Ishikawa (cell line): ENCODE data around the gene CLN6.

ENCODE experiments used
- CEBPB ChIP-seq: IDR thresholded peaks from 2 replicates; pipeline ENCODE4 v1.6.1; 2012
- CREB1 ChIP-seq: IDR thresholded peaks from 2 replicates; pipeline ENCODE4 v1.6.1; 2012; ENCODE audit warnings: low read depth
- EGR1 ChIP-seq: IDR thresholded peaks from 2 replicates; pipeline ENCODE4 v1.6.1; 2012
- EP300 ChIP-seq: IDR thresholded peaks from 2 replicates; pipeline ENCODE4 v1.6.1; 2012; ENCODE audit warnings: borderline replicate concordance
- FOXM1 ChIP-seq: IDR thresholded peaks from 2 replicates; pipeline ENCODE4 v1.6.1; 2012; ENCODE audit warnings: low read depth, borderline replicate concordance
- MAX ChIP-seq: IDR thresholded peaks from 2 replicates; pipeline ENCODE4 v1.6.1; 2012
- NFIC ChIP-seq: IDR thresholded peaks from 2 replicates; pipeline ENCODE4 v1.6.1; 2012
- RAD21 ChIP-seq: IDR thresholded peaks from 2 replicates; pipeline ENCODE4 v1.6.1; 2012; ENCODE audit warnings: low read depth
- TAF1 ChIP-seq: IDR thresholded peaks from 2 replicates; pipeline ENCODE4 v1.6.1; 2012; ENCODE audit warnings: low read depth, mild to moderate bottlenecking
- TCF12 ChIP-seq: IDR thresholded peaks from 2 replicates; pipeline ENCODE4 v1.6.1; 2012; ENCODE audit warnings: low read depth
- TEAD4 ChIP-seq: IDR thresholded peaks from 2 replicates; pipeline ENCODE4 v1.6.1; 2012
- USF1 ChIP-seq: IDR thresholded peaks from 2 replicates; pipeline ENCODE4 v1.6.1; 2012
- YY1 ChIP-seq: IDR thresholded peaks from 2 replicates; pipeline ENCODE4 v1.6.1; 2012; ENCODE audit warnings: low read depth
- ZBTB7A ChIP-seq: IDR thresholded peaks from 2 replicates; pipeline ENCODE4 v1.6.1; 2012; ENCODE audit warnings: low read depth
- TF ChIP-seq, protein P1 (sequence below): IDR thresholded peaks from 2 replicates; pipeline ENCODE4 v1.6.1; 2012; ENCODE audit warnings: low read depth, mild to moderate bottlenecking

The CLN6 gene

GRCh38 chr15:68262514-68263356, 33.2 kb upstream of the CLN6 start:
- no peak for TF ChIP-seq NFIC

DNA sequence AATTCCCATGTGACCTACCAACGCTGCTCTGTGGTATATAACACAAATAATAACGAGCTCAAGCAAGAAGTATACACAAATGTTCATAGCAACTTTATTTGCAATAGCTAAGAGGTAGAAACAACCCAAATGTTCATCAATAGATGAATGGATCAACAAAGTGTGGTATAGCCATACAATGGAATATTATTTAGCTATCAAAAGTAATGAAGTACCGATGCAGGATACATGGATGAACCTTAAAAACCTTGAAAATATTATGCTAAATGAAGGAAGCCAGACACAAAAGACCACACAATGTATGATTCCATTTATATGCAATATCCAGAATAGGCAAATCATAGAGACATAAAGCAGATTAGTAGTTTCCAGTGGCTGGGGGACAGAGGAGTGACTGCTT, 32.5 kb upstream of the CLN6 start:
- TF ChIP-seq NFIC (no peak), CREB1 (no peak), TEAD4 (no peak), EP300 (no peak), ZBTB7A (no peak), TAF1 (no peak), RAD21 (no peak), EGR1 (no peak), USF1 (no peak), YY1 (no peak), TCF12 (no peak), FOXM1 (no peak), CEBPB (no peak), MAX (no peak)
- TF ChIP-seq, protein P1, sequence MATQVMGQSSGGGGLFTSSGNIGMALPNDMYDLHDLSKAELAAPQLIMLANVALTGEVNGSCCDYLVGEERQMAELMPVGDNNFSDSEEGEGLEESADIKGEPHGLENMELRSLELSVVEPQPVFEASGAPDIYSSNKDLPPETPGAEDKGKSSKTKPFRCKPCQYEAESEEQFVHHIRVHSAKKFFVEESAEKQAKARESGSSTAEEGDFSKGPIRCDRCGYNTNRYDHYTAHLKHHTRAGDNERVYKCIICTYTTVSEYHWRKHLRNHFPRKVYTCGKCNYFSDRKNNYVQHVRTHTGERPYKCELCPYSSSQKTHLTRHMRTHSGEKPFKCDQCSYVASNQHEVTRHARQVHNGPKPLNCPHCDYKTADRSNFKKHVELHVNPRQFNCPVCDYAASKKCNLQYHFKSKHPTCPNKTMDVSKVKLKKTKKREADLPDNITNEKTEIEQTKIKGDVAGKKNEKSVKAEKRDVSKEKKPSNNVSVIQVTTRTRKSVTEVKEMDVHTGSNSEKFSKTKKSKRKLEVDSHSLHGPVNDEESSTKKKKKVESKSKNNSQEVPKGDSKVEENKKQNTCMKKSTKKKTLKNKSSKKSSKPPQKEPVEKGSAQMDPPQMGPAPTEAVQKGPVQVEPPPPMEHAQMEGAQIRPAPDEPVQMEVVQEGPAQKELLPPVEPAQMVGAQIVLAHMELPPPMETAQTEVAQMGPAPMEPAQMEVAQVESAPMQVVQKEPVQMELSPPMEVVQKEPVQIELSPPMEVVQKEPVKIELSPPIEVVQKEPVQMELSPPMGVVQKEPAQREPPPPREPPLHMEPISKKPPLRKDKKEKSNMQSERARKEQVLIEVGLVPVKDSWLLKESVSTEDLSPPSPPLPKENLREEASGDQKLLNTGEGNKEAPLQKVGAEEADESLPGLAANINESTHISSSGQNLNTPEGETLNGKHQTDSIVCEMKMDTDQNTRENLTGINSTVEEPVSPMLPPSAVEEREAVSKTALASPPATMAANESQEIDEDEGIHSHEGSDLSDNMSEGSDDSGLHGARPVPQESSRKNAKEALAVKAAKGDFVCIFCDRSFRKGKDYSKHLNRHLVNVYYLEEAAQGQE: no peak

GRCh38 chr15:68261241-68261640, 31.7 kb upstream of the CLN6 start:
- TF ChIP-seq FOXM1: no peak
- TF ChIP-seq CEBPB: no peak
- no peak for TF ChIP-seq TCF12

DNA sequence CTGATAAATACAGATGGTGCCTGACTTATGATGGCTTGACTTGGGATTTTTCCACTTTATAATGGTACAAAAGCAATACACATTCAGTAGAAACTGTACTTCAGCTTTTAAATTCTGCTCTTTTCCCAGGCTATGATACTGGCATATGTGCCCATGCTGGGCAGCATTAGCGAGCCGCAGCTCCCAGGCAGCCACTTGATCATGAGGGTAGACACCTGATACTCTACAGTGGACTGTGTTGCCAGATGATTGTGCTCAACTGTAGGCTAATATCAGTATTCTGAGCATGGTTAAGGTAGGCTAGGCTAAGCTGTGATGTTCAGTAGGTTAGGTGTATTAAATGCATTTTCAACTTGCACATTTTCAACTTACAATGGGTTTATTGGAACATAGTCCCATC, 30.4 kb upstream of the CLN6 start:
- TF ChIP-seq FOXM1: no peak
- TF ChIP-seq CEBPB: no peak
- no peak for TF ChIP-seq CREB1
- no peak for TF ChIP-seq TAF1
- TF ChIP-seq NFIC: no peak

DNA sequence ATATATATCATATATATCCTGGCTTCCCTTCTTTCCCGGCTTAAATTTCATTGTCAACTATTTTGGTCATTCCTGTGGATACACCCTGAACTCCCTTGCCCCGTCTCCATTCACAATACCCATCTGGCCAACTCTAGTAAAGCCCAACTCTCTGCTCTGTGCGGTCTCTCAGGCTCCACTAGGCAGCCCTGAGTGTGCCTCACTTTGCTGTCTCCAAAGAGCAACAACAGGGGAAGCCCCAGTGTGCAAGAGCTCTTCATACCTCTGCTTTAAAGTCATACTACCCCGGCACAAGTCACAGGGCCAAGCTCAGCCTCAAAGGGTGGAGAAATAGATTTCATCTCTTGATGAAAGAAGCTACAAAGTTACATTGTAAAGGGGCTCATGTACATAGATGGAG, 29.2 kb upstream of the CLN6 start:
- no peak for TF ChIP-seq EGR1
- TF ChIP-seq CREB1: no peak
- TF ChIP-seq USF1: no peak
- no peak for TF ChIP-seq CEBPB
- no peak for TF ChIP-seq TEAD4
- TF ChIP-seq, protein P1: no peak
- no peak for TF ChIP-seq FOXM1
- no peak for TF ChIP-seq NFIC
- no peak for TF ChIP-seq ZBTB7A
- TF ChIP-seq EP300: no peak
- no peak for TF ChIP-seq RAD21
- TF ChIP-seq TCF12: no peak

DNA sequence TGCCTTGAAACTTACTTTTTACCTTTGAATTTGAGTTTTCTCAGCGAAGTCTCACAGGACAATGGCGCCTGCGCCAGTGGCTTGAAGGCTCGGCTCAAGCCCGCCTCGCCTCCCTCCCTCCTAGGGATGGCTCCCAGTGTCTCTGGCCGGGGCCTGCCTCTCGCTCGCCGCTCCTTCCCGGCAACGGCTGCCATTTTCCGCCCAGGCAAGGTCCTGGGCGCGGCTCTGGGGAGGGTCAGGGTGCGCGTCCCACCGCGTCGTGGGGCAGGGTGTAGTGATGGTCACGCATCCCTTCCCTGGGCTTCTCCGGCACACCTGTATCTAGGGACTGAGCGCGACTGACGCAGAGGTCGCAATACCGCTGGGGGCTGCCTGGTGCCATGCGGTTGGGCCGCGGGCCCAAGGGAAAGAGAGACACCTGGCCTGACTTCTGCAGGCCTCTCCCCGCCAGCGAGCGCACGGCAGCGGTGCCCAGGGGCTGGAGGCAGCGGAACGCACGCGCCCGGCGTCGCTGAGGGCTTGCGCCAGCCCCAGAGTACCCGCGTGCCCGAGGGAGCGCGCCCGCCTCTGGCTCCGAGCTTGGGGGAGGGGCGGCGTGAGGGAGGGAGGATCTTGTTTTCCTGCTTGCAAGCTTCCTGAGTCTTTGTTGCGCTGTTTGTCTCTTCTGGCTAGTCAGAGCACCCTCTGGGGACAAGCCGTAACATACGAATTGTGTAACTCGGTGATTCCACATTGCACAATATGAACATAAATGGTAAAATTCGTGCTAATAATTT, 27.3 kb upstream of the CLN6 start:
- TF ChIP-seq YY1 (no peak), MAX (peak; percentile 47), CEBPB (peak; percentile 38; the same call in 1 of the 2 replicates)
